Measurements from ENCODE around the gene CISD3. TPM values are rescaled to one million over a fixed set of nuclear protein-coding genes. Genes with fewer than 3 reads are reported as not detected.

Gene CISD3
- total and polyA plus RNA-seq, 2 of the 8 experiments (the other 6 are each of a cell fraction or from before 2014, with no cell fraction given): 9.4 to 11.1 TPM

DNA sequence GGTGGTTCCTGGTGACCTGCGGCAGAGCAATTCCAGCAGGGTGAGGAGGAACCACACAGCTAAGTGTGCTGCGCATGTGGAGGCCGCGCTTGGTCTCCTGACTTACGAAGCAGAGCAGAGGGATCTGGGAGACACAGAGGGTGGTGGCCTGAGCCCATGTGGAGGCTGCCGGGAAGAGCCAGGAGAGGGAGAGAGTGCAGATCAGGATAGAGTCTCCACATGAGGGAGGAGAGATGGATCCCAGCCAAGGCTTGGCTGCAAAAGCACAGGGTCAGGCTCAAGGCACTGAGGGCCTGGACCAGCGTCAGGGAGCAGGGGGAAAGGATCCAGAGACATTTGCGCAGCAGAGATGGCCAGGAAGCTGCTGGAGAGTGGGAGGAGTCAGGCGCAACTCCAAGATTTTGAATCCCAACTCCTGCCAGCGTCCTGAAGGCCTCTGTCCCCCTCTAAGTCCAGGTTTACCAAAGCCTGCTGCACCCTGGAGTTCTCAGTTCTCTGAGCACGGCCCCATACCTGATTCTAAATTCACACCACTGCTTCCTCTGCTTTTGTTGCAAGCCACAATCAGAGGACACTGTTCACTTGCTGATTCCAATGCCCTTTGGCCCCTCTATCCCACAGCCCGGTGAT is 36.3 kb upstream of the CISD3 start (continued):
- TF ChIP-seq, protein P1, sequence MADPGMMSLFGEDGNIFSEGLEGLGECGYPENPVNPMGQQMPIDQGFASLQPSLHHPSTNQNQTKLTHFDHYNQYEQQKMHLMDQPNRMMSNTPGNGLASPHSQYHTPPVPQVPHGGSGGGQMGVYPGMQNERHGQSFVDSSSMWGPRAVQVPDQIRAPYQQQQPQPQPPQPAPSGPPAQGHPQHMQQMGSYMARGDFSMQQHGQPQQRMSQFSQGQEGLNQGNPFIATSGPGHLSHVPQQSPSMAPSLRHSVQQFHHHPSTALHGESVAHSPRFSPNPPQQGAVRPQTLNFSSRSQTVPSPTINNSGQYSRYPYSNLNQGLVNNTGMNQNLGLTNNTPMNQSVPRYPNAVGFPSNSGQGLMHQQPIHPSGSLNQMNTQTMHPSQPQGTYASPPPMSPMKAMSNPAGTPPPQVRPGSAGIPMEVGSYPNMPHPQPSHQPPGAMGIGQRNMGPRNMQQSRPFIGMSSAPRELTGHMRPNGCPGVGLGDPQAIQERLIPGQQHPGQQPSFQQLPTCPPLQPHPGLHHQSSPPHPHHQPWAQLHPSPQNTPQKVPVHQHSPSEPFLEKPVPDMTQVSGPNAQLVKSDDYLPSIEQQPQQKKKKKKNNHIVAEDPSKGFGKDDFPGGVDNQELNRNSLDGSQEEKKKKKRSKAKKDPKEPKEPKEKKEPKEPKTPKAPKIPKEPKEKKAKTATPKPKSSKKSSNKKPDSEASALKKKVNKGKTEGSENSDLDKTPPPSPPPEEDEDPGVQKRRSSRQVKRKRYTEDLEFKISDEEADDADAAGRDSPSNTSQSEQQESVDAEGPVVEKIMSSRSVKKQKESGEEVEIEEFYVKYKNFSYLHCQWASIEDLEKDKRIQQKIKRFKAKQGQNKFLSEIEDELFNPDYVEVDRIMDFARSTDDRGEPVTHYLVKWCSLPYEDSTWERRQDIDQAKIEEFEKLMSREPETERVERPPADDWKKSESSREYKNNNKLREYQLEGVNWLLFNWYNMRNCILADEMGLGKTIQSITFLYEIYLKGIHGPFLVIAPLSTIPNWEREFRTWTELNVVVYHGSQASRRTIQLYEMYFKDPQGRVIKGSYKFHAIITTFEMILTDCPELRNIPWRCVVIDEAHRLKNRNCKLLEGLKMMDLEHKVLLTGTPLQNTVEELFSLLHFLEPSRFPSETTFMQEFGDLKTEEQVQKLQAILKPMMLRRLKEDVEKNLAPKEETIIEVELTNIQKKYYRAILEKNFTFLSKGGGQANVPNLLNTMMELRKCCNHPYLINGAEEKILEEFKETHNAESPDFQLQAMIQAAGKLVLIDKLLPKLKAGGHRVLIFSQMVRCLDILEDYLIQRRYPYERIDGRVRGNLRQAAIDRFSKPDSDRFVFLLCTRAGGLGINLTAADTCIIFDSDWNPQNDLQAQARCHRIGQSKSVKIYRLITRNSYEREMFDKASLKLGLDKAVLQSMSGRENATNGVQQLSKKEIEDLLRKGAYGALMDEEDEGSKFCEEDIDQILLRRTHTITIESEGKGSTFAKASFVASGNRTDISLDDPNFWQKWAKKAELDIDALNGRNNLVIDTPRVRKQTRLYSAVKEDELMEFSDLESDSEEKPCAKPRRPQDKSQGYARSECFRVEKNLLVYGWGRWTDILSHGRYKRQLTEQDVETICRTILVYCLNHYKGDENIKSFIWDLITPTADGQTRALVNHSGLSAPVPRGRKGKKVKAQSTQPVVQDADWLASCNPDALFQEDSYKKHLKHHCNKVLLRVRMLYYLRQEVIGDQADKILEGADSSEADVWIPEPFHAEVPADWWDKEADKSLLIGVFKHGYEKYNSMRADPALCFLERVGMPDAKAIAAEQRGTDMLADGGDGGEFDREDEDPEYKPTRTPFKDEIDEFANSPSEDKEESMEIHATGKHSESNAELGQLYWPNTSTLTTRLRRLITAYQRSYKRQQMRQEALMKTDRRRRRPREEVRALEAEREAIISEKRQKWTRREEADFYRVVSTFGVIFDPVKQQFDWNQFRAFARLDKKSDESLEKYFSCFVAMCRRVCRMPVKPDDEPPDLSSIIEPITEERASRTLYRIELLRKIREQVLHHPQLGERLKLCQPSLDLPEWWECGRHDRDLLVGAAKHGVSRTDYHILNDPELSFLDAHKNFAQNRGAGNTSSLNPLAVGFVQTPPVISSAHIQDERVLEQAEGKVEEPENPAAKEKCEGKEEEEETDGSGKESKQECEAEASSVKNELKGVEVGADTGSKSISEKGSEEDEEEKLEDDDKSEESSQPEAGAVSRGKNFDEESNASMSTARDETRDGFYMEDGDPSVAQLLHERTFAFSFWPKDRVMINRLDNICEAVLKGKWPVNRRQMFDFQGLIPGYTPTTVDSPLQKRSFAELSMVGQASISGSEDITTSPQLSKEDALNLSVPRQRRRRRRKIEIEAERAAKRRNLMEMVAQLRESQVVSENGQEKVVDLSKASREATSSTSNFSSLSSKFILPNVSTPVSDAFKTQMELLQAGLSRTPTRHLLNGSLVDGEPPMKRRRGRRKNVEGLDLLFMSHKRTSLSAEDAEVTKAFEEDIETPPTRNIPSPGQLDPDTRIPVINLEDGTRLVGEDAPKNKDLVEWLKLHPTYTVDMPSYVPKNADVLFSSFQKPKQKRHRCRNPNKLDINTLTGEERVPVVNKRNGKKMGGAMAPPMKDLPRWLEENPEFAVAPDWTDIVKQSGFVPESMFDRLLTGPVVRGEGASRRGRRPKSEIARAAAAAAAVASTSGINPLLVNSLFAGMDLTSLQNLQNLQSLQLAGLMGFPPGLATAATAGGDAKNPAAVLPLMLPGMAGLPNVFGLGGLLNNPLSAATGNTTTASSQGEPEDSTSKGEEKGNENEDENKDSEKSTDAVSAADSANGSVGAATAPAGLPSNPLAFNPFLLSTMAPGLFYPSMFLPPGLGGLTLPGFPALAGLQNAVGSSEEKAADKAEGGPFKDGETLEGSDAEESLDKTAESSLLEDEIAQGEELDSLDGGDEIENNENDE (IDR thresholded peaks at IDR 0.05; ENCODE audit: insufficient replicate concordance, low read length): no peak

Measured in H1 (cell line).